Right atrium auricular region (tissue), 2 donors: Measurements from ENCODE around the gene FARSA. TPM values are rescaled to one million over a fixed set of nuclear protein-coding genes. Genes with fewer than 3 reads are reported as not detected.

Experiments used
- DNase-seq: peaks from one replicate; pipeline ENCODE4 v3.0.0-alpha.2; 2019; ENCODE audit warnings: low spot score
- H3K27ac ChIP-seq, 2 donors: fragments of 200-600 bp; sonication (generic); 1 replicate in 1 of 2; 2 replicates in 1 of 2; pipeline ENCODE4 v1.5.1; 2016 to 2019
- H3K27me3 ChIP-seq, 2 donors: fragments of 200-600 bp; sonication (generic); one replicate each; pipeline versions ENCODE4 v1.5.1 to v1.6.0; 2017 to 2019
- H3K36me3 ChIP-seq: fragments of 200-600 bp; sonication (generic); one replicate; pipeline ENCODE4 v1.5.1; 2016
- H3K4me1 ChIP-seq, 2 donors: fragments of 200-600 bp; sonication (generic); one replicate each; pipeline versions ENCODE4 v1.5.1 to v1.6.0; 2017 to 2019
- H3K4me3 ChIP-seq, 2 donors: fragments of 200-600 bp; sonication (generic); 1 replicate in 1 of 2; 2 replicates in 1 of 2; pipeline ENCODE4 v1.5.1; 2017 to 2019; ENCODE audit warnings: mild to moderate bottlenecking in 1 of 2, moderate library complexity in 1 of 2
- H3K9me3 ChIP-seq, 2 donors: fragments of 200-600 bp; sonication (generic); one replicate each; pipeline ENCODE4 v1.5.1; 2019
- CTCF ChIP-seq, 2 donors: fragments of 200-600 bp; sonication (generic); IDR thresholded peaks; one replicate each; pipeline ENCODE4 v1.5.1; 2019; ENCODE audit warnings: antibody characterized with exemption in 2 of 2
- total RNA-seq, 2 donors: library from RNA; depleted of rRNA; stranded (reverse); fragments of >200 nt; gene quantifications; one replicate each; pipeline ENCODE4 v1.1.0, GENCODE V29; 2016

Gene FARSA
- total RNA-seq, 2 donors from 2014 or later: 36.4 TPM

GRCh38 chr19:12881172-12881808 is 52.2 kb downstream of the FARSA start, which contains the start of gene DNASE2:
DNASE2 (minus strand) TSS chr19:12881449; CDS start chr19:12881375, 74 bp downstream.
- Histone ChIP-seq H3K4me1 (peaks cover 0 to 26% of the 10 kb centered on the region in 2 donors), H3K27me3 (peaks cover 0 to 15% of the 10 kb centered on the region in 2 donors), H3K27ac (peak within 1 kb of the TSS; percentile 79 to 87), H3K4me3 (peak within 1 kb of the TSS; percentile 57 to 81), H3K36me3 (peaks cover 17% of the 10 kb centered on the region), H3K9me3 (peaks cover 0 to 9% of the 10 kb centered on the region in 2 donors)
- DNase-seq: peak; percentile 97
- no peak for TF ChIP-seq CTCF (IDR thresholded peaks at IDR 0.05)

- Histone ChIP-seq H3K4me1 (peaks cover 0 to 21% of the 10 kb centered on the region in 2 donors), H3K36me3 (peaks cover 17% of the 10 kb centered on the region), H3K9me3 (peaks cover 0 to 9% of the 10 kb centered on the region in 2 donors), H3K27ac (peak overlapping the region; percentile 79 to 87), H3K4me3 (peak overlapping the region; percentile 57 to 81), H3K27me3 (peaks cover 0 to 12% of the 10 kb centered on the region in 2 donors)
- peak; percentile 60 for DNase-seq
- TF ChIP-seq CTCF (IDR thresholded peaks at IDR 0.05): no peak
Measured at GRCh38 chr19:12880551-12881171, 52.9 kb downstream of the FARSA start.

GRCh38 chr19:12875086-12875485 is 58.4 kb downstream of the FARSA start:
- peaks cover 0 to 10% of the 10 kb centered on the region in 2 donors for H3K4me1 ChIP-seq
- peaks cover 17% of the 10 kb centered on the region for H3K36me3 ChIP-seq
- DNase-seq: no peak
- H3K4me3 ChIP-seq: no peak overlapping the region
- no peaks in the 10 kb centered on the region for H3K27me3 ChIP-seq
- H3K27ac ChIP-seq: no peak overlapping the region
- TF ChIP-seq CTCF (IDR thresholded peaks at IDR 0.05): no peak
- H3K9me3 ChIP-seq: no peaks in the 10 kb centered on the region

- Histone ChIP-seq H3K4me3 (no peak overlapping the region), H3K27me3 (no peaks in the 10 kb centered on the region), H3K4me1 (peaks cover 0 to 10% of the 10 kb centered on the region in 2 donors), H3K27ac (no peak overlapping the region), H3K9me3 (no peaks in the 10 kb centered on the region), H3K36me3 (peaks cover 17% of the 10 kb centered on the region)
- no peak for DNase-seq
- no peak for TF ChIP-seq CTCF (IDR thresholded peaks at IDR 0.05)
Measured at GRCh38 chr19:12873891-12874745, 59.4 kb downstream of the FARSA start.

GRCh38 chr19:12872941-12873890 is 60.3 kb downstream of the FARSA start:
- no peaks in the 10 kb centered on the region for H3K27me3 ChIP-seq
- H3K4me3 ChIP-seq: peak overlapping the region; percentile 9 to 39
- no peak overlapping the region for H3K27ac ChIP-seq
- DNase-seq: no peak
- H3K36me3 ChIP-seq: peaks cover 14% of the 10 kb centered on the region
- peaks cover 0 to 10% of the 10 kb centered on the region in 2 donors for H3K4me1 ChIP-seq
- H3K9me3 ChIP-seq: no peaks in the 10 kb centered on the region
- TF ChIP-seq CTCF (IDR thresholded peaks at IDR 0.05): no peak
